Activated CD4-positive, alpha-beta T cell treated with anti-CD3 and anti-CD28 coated beads, Interleukin-2, amount 50 U/mL, for 4 hours (primary cell): ENCODE results near the gene SORCS3.

Experiments
- DNase-seq, 2 experiments: peaks; one replicate each; pipeline ENCODE4 v3.0.0-alpha.2; 2020

SORCS3 gene

DNA sequence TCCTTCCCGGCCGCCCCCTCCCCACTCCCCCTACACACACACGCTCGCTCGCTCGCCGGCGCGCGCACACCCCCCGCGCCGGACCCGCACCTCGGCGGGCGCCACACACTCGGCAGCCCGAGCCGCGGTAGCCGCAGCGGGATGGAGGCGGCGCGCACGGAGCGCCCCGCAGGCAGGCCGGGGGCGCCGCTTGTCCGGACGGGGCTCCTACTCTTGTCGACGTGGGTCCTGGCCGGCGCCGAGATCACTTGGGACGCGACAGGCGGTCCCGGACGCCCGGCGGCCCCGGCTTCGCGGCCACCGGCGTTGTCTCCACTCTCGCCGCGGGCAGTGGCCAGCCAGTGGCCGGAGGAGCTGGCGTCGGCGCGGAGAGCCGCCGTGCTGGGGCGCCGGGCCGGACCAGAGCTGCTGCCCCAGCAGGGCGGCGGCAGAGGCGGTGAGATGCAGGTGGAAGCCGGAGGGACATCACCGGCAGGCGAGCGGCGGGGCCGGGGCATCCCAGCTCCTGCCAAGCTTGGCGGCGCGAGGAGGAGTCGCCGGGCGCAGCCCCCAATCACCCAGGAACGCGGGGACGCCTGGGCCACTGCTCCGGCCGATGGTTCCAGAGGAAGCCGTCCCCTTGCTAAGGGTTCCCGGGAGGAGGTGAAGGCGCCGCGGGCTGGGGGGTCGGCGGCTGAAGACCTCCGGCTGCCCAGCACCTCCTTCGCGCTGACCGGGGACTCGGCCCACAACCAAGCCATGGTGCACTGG lies at the start of gene SORCS3:
Gene SORCS3 (plus strand): TSS at position 104 of the 750 bp plus-strand sequence.
- DNase-seq, result no peak

DNA sequence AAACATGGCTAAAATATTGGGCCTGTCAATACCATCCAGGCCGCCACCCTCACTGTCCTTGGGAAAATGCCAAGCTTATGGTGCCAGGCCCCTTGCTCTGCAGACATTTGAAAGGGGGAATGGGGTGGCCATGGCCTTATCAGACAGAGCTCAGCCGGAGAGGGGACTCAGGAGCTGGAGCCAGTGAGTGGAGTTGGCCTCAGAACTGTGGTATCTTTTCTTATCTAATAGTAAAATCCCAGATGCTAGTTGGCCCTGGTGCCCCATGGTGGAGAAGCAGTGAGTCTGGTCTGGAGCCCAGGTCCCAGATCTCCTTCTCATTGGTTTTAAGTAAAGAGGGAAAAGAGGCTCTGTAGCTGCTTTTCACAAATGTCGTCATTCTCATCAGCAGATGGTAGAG lies 49.6 kb upstream of the SORCS3 start:
- no peak for DNase-seq

- DNase-seq, result no peak
Observed at GRCh38 chr10:104601166-104601565, 39.9 kb upstream of the SORCS3 start.

DNA sequence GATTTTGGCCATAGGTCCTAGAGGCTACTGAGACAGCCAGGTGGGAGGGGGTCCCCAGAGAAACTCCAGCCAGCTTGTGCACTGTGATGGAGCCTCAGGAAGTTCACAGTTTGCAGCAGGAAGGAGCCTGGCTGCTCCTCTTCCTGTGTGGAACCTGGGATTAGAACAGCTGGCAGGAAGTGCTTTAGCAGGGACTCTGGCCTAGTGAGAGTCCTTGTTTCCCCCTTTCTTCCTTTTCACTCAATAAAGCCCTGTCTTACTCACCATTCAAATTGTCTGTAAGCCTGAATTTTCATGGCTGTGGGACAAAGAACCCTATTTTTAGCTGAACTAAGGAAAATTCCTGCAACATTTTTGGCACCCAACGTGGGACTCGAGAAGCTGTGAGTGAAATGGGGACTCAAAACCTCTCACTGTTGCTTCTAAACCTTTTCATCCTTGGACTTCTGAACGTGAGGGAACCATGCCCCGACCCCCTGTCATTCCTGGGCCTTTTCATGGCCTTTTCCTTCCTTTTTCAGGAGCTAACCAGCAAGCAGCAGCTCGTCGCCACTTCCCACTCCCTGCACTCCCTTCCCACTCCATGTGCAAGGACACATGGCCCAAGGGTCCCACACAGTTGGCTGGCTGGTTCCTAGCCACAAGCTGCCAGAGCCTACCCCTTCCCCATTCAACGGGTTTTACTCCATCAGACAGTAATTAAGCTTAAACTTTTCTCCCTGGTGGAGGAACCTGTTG lies 32.8 kb upstream of the SORCS3 start:
- no peak for DNase-seq

DNA sequence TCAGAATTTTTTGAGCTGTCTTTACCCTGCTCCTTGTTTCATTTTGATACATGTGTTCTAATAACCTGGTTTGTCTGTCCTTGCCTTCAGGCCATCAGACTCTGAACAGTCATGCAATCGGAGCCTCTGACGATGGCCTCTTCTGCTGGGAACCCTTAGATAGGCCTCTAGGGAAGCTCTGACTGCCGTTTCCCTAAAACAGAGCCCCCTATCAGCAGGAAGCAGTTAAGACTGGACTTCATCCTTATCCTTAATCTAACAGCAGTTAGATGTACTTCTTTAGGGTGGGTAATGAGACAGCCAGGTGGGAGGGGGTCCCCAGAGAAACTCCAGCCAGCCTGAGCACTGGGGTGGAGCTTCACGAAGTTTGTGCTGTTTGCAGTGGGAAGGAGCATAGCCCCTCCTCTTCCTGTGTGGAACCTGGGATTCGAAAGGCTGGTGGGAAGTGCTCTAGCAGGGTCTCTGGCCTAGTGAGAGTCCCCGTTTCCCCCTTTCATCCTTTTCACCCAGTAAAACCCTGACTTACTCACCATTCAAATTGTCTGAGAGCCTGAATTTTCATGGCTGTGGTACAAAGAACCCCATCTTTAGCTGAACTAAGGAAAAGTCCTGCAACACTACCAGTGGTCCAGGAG lies 28.4 kb upstream of the SORCS3 start:
- DNase-seq, result no peak

DNA sequence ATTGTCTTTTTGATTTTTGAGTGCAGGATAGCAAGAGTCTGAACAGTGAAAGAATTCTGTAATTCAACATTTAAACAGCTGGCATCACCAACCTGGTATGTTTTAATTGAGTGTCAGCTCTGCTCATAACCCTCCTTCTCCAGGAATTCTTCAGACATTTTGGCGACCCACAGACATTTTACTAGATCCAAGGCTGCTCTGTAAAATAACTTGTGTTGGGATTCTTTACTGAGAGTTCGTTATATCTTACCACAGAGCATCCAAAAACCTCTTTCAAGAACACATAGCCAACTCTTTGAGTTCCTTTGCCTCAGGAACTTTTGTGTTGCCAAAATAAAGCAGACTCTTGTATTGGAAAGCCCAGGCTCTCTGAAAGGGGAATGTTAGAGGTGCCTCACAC lies 27.7 kb upstream of the SORCS3 start:
- DNase-seq, result no peak

DNA sequence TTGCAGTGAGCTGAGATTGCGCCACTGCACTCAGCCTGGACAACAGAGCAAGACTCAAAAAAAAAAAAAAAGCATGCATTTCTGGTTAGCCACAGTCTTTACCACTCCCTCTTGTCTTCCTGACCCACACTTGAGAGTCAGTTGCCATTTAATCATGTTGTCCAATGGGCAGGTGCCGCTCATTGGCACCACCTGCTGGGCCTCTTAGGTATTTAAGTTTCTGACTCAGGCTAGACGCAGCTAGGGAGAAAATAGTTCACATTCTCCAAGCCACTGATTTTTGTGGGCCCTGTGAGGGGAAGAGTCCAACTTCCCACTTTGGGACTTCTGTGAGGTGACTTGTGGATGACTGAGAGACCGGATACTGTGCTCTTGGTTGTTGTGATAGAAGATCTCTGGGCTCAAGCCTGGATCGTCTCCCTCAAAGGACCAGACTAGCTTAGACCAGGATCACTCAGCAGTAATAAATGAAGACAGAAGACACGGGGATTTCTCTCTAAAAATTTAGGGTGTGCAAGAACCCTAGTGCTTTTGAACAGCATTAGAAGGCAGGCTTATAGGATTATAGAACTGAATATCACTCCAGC lies 26.8 kb upstream of the SORCS3 start:
- DNase-seq, result peak in 1 of 2 experiments; percentile 6

DNA sequence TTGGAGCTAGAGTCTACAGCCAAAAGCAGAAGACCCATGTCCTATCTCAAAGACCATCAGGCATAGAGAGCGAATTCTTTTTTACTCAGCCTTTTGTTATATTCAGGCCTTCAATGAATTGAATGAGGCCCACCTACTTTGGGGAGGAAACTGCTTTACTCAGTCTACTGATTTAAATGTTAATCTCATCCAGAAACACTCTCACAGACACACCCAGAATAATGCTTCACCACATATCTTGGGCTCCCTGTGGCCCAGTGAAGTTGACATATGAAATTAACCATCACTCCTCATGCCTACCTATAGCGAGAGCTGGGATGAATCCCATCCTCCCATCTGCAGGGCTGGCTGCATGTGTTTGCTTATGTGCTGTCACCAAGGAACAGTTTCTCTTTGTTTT lies 26.0 kb upstream of the SORCS3 start:
- no peak for DNase-seq

GRCh38 chr10:104617831-104618230 lies 23.3 kb upstream of the SORCS3 start:
- no peak for DNase-seq

DNA sequence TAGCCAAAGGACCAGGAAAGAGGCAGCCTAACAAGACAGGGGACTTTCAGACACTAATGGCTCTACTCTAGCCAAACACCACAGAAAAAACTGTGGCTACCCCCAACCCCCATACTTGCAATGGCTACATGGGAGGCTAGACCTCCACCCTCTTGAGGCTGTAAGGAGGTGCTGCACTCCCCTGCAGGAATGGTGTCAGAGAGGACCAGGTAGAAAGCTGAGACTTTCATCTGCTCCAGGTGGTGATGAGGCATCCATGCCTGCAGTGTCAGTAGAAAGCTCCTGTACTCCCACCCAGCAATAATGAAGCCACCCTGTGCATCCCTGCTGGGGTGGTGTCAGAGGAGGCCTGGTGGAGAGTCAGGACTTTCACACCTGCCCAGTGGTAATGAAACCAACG lies 18.9 kb upstream of the SORCS3 start:
- DNase-seq, result no peak

DNA sequence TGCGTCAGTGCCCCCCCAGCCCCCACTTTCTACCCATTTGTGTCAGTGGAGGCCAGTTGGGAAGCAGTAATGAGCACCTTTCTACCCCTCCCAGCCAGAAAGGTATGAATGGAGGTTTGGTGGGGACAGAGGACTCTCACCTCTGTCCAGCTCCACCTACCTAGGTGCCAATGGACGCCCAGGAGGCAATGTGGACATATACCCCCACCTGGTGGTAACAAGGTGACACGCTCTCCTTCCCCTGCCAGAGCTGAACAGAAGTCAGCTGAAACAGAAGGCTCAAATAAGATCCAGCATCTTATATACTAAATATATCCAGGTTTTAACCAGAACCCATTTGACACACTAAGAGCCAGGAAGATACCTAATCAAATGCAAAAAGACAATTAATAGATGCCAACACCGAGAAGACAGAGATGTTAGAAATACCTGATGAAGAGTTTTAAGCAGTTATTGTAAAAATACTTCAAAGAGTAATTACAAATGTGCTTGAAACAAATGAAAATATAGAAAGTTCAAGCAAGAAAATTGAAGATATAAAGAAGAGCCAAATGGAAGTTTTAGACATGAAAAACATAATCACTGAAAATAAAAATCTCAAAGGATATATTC lies 18.4 kb upstream of the SORCS3 start:
- no peak for DNase-seq

DNA sequence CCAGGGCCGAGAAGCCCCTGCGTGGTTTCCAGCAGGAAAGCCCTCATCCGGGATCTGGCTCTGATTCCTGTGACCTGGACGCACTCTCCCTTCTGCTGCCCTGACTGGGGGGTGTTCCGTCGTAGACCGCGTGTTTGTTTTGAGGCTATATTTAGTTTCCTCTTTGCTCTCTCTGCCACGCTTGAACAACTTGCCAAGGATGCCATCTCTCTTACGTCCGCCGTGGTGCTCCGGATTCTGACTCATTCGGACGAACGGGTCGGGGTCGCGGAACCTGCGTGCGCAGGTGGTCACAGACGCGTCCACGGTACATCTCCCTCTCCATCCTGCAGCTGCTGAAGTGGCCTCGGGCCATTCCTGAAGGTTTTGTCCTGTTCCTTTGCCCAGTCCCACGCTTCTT lies 10.4 kb upstream of the SORCS3 start:
- DNase-seq, result no peak

DNA sequence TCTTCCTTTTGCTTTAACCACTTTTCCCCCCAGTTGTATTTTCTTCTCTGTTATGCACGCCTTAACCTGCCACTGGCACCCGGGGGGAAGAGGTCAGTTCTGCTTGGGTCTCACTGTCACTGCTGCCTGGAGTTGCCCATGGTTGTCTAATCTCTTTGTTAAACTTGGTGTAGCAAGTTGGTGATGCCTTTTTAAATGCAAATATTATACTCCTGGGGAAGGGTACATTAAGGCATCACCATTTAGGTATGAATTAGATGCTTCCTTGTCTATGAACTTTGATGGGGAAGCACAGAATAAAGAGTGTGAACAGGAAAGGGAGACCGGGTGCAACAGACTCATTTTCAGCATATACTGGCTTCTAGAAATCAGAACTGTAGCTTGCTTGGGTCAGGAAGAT lies 9.1 kb upstream of the SORCS3 start:
- no peak for DNase-seq

DNA sequence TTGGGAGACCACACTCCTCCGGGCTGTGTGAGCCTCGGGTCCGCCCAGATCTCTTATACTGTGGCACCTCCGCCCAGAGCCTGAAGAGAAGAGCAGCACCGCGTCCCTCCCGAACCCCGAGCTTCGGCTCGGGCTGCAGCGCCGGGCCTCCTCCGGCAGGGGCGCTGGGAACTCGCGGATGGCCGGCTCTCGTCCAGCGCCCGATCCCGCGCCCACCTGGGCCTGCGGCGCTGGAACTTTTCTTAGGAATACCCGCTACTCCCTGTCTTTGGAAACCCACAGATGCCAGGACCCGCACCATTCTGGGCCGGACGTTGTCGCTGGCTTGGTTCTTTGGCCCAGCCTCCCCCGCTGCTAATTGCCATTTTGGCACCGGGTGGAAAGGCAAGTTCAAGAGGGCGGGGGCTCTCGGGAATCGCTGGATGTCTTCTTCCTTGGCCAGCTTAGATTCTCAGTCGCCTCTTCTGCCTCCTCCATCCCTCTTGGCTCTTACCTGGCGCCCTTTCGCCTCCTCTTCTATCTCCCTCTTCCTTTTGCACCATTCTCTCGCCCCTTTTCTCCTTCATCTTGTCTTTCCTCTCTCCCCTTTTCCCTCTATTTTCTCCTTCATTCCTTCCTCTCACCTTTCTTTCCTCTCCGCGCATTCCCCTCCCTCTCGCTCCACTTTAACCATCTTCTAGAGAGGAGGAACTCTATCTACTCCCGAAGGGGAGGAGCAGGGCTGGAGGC lies 2.1 kb upstream of the SORCS3 start:
- DNase-seq, result no peak

GRCh38 chr10:104639590-104640338 lies 1.3 kb upstream of the SORCS3 start:
- no peak for DNase-seq

DNA sequence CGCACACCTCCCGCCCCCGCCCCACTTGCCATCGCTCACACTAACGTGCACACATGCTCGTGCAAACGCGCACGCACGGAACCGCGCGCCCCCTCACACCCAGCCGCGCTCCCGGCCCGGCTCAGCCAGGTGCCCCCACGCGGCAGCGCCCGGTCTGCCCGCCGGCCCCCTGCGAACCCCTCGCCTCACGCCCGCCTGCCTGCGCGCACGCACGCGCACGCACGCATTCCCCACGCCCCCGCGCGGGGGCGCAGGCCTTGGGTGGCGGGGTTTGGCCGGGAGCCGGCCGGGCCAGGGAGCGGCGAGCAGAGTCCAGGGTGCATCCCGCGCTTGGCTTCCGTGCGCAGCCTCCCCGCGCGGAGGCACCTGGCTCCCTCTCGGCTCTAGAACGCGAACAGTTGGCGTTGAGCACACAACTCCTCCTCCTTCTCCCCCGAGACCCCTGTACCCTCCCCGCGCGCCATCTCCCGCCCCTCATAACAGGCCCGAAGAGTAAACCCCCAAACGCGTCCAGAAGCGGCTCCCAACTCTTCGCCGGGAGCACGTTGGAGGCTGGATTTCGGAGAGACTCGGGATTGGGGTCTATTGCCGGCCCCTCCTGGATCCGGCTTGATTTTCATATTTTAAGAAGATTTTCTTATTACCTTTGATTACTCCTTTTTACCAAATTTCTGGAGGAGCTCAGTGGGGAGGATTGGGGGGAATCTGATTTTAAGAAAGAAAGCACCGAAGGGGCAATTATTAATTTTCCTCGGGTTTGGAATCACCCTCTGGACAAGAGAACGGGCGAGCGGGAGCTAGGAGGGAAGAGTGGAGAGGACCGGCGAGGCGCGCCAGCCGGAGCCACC lies 527 bp upstream of the SORCS3 start:
- DNase-seq, result no peak

GRCh38 chr10:104641937-104642657 lies 1.0 kb downstream of the SORCS3 start:
- no peak for DNase-seq

GRCh38 chr10:104642658-104643302 lies 1.7 kb downstream of the SORCS3 start:
- DNase-seq, result no peak

- no peak for DNase-seq
Observed at GRCh38 chr10:104643303-104643663, 2.2 kb downstream of the SORCS3 start.

- DNase-seq, result no peak
Observed at GRCh38 chr10:104646146-104646545, 5.1 kb downstream of the SORCS3 start.
